ENCODE data around the gene RRP7A.

DNA sequence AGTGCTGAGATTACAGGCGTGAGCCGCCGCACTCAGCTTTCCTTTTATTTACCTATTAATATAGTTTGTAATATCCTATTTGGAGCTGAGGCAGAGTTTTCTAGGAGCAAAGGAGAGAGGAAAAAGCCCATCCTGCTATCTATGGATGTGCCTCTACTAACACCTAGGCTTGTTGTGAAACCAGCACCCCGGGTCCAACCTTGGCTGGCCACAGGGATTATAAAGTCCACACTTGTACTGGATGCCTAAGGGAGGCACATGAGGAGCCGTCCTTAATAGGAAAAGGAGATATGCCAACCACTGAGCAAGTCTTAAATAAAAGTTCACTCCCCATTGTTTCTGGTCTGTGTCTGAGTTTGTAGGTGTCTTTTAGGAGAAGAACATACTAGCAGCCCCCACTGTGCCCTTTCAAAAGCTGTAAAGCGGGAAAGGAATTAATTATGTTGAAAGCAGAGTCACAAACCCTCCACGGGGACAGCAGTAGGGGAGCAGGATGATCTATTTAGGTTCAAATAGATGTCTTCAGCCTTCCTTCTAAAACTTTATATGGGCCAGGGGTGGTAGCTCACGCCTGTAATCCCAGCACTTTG is 29.3 kb downstream of the RRP7A start:
- TF ChIP-seq, protein P1, sequence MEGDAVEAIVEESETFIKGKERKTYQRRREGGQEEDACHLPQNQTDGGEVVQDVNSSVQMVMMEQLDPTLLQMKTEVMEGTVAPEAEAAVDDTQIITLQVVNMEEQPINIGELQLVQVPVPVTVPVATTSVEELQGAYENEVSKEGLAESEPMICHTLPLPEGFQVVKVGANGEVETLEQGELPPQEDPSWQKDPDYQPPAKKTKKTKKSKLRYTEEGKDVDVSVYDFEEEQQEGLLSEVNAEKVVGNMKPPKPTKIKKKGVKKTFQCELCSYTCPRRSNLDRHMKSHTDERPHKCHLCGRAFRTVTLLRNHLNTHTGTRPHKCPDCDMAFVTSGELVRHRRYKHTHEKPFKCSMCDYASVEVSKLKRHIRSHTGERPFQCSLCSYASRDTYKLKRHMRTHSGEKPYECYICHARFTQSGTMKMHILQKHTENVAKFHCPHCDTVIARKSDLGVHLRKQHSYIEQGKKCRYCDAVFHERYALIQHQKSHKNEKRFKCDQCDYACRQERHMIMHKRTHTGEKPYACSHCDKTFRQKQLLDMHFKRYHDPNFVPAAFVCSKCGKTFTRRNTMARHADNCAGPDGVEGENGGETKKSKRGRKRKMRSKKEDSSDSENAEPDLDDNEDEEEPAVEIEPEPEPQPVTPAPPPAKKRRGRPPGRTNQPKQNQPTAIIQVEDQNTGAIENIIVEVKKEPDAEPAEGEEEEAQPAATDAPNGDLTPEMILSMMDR (IDR thresholded peaks at IDR 0.05): no peak
- no peak for TF ChIP-seq POLR2A (IDR thresholded peaks at IDR 0.05)

Measured in breast epithelium (tissue), 3 donors.